AG08396 (cell line): ENCODE data around the gene ARL6IP6.

Experiments
- DNase-seq: peaks from one replicate; pipeline ENCODE4 v3.0.0; 2012; ENCODE audit warnings: low spot score, mixed read lengths

Gene ARL6IP6

DNA sequence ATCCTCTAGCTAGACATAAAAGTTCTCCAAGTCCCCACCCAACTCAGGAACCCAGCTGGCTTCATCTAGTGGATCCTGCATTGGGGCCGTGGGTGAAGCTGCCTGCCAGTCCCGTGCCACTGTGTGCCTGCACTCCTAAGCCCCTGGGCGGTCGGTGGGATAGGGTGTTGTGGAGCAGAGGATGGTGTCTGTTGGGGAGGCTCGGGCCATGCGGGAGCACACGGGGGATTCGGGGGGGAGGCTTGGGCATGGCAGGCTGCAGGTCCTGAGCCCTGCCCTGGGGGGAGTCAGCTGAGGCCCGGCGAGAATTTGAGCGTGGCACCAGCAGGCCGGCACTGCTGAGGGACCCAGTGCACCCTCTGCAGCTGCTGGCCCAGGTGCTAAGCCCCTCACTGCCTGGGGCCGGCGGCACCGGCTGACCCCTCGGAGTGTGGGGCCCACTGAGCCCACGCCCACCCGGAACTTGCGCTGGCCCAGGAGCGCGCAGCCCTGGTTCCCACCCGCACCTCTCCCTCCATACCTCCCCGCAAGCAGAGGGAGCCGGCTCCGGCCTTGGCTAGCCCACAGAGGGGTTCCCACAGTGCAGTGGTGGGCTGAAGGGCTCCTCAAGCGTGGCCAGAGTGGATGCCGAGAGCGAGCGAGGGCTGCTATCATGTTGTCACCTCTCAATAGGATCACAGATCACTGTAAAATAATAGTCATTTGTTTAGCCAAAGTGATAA, 86.4 kb downstream of the ARL6IP6 start:
- DNase-seq, result no peak

DNA sequence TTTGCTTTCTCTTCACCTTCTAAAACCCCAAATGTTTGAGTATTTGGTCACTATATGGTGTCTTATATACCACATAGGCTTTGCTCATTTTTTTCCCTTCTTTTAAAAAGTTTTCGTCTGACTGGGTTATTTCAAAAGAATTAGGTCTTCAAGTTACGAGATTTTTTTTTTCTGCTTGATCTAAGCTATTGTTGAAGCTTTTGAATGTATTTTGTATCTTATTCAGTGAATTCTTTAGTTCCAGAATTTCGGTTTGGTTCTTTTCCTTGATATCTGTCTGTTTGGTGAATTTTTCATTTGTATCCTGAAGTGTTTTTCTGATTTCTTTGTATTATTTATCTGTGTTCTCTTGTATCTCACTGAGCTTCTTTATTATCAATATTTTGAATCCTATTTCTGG, 93.5 kb downstream of the ARL6IP6 start:
- DNase-seq, result no peak
